Spleen (tissue), 7 donors: ENCODE measurements around the gene IL7R.

ENCODE experiments used
- POLR2A ChIP-seq, 3 donors: fragments of 450-650 bp; IDR thresholded peaks; one replicate each; pipeline ENCODE4 v1.5.1; 2017; ENCODE audit warnings: antibody characterized with exemption in 3 of 3, mild to moderate bottlenecking in 1 of 3
- POLR2AphosphoS5 ChIP-seq, 3 donors: sonication (generic); formaldehyde crosslinking; IDR thresholded peaks; one replicate each; pipeline ENCODE4 v1.5.1; 2017; ENCODE audit warnings: antibody characterized with exemption in 3 of 3
- TF ChIP-seq, protein P1 (sequence below), 11 experiments: fragments of 200-600 bp in 7 of 11; fragments of 450-650 bp in 4 of 11; sonication (generic) in 4 of 11; IDR thresholded peaks in 8 of 11; conservative IDR thresholded peaks in 3 of 11; 1 replicate in 7 of 11; 2 replicates in 4 of 11; pipeline versions ENCODE4 v1.4.0 to v1.8.0; 2016 to 2021; ENCODE audit warnings: antibody characterized with exemption in 11 of 11, inconsistent platforms in 4 of 11, mild to moderate bottlenecking in 1 of 11
- donor health status: DM: no; HTN: no; CAD: no; lungs with moderate emphysema.
- donor health status: DM: no; HTN: no; CAD: no.
- donor health status: DM: no; HTN: no; CAD: no.

DNA sequence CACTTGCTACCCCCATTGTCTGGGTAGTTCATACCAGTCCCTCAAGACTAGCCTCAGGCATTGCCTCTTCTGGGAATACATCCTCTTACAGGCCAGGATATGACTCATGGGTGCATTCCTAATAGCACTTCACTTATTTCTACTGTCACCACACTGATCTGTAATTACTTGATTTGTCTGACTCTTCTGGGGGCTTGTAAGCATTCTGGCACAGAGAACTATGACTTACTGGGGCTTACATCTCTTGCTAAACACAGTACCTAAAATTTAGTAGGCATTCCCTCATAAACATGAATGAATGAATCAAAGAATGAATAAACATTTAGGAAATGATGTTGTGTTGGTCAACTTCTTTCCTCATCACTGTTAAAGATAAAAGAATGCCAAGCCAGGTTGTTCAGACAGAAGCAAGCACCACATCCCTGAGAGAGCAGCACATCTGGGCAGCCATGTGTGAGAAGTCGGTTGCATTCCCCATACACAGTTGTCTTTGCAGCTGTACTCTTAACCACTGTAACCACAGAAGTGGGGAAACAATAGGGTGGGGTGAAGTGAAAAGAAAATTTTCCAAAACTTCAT lies 27.6 kb downstream of the IL7R start:
- TF ChIP-seq, protein P1, sequence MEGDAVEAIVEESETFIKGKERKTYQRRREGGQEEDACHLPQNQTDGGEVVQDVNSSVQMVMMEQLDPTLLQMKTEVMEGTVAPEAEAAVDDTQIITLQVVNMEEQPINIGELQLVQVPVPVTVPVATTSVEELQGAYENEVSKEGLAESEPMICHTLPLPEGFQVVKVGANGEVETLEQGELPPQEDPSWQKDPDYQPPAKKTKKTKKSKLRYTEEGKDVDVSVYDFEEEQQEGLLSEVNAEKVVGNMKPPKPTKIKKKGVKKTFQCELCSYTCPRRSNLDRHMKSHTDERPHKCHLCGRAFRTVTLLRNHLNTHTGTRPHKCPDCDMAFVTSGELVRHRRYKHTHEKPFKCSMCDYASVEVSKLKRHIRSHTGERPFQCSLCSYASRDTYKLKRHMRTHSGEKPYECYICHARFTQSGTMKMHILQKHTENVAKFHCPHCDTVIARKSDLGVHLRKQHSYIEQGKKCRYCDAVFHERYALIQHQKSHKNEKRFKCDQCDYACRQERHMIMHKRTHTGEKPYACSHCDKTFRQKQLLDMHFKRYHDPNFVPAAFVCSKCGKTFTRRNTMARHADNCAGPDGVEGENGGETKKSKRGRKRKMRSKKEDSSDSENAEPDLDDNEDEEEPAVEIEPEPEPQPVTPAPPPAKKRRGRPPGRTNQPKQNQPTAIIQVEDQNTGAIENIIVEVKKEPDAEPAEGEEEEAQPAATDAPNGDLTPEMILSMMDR (IDR thresholded peaks at IDR 0.05 in 8 of 11, conservative IDR thresholded peaks at IDR 0.05 in 3 of 11), result no peak
- TF ChIP-seq POLR2AphosphoS5 (IDR thresholded peaks at IDR 0.05), result no peak
- no peak for TF ChIP-seq POLR2A (IDR thresholded peaks at IDR 0.05)
